Liver (tissue), 9 donors: ENCODE measurements around the gene MED4. TPM values are rescaled to one million over a fixed set of nuclear protein-coding genes. Genes with fewer than 3 reads are reported as not detected.
A peak's percentile ranks its signal among the peaks of the same experiment; 100 is the strongest.

Experiments used
- DNase-seq: peaks from one replicate; pipeline ENCODE4 v3.0.0-alpha.2; 2017; ENCODE audit warnings: low spot score
- H3K27ac ChIP-seq, 2 donors: one replicate each; pipeline ENCODE4 v1.7.0; 2013; ENCODE audit warnings: inconsistent platforms in 2 of 2, low read length in 2 of 2, control low read depth in 1 of 2, low read depth in 1 of 2, mild to moderate bottlenecking in 1 of 2
- H3K27me3 ChIP-seq, 4 donors: one replicate each; pipeline versions ENCODE4 v1.6.1 to v1.7.0; 2013; ENCODE audit warnings: low read length in 3 of 4, inconsistent platforms in 1 of 4, mild to moderate bottlenecking in 1 of 4, moderate library complexity in 1 of 4; ENCODE audit not compliant: control insufficient read depth in 4 of 4, insufficient read depth in 4 of 4
- H3K36me3 ChIP-seq, 4 donors: one replicate each; pipeline versions ENCODE4 v1.6.1 to v1.7.0; 2013; ENCODE audit warnings: low read length in 3 of 4, mild to moderate bottlenecking in 3 of 4, low read depth in 1 of 4, moderate library complexity in 1 of 4; ENCODE audit not compliant: control insufficient read depth in 4 of 4, insufficient read depth in 3 of 4
- H3K4me1 ChIP-seq, 4 donors: one replicate each; pipeline versions ENCODE4 v1.6.1 to v1.7.0; 2013; ENCODE audit warnings: low read length in 3 of 4, mild to moderate bottlenecking in 3 of 4, moderate library complexity in 1 of 4; ENCODE audit not compliant: control insufficient read depth in 4 of 4, insufficient read depth in 4 of 4
- H3K4me3 ChIP-seq, 3 donors: one replicate each; pipeline versions ENCODE4 v1.6.1 to v1.7.0; 2013; ENCODE audit warnings: low read length in 3 of 3, control low read depth in 1 of 3, low read depth in 1 of 3, mild to moderate bottlenecking in 1 of 3
- H3K9ac ChIP-seq, 2 donors: one replicate each; pipeline ENCODE4 v1.7.0; 2013; ENCODE audit warnings: low read length in 2 of 2, mild to moderate bottlenecking in 2 of 2, moderate library complexity in 2 of 2, control low read depth in 1 of 2, low read depth in 1 of 2
- H3K9me3 ChIP-seq, 4 donors: one replicate each; pipeline versions ENCODE4 v1.6.1 to v1.7.0; 2013; ENCODE audit warnings: low read length in 3 of 4; ENCODE audit not compliant: control insufficient read depth in 4 of 4
- ATF3 ChIP-seq: IDR thresholded peaks from 2 replicates; pipeline ENCODE4 v1.6.1; 2016; ENCODE audit warnings: antibody characterized with exemption
- EGR1 ChIP-seq, 2 donors: IDR thresholded peaks; 2 replicates each; pipeline ENCODE4 v1.6.1; 2016 to 2018; ENCODE audit warnings: antibody characterized with exemption in 2 of 2, low read depth in 2 of 2
- FOXA1 ChIP-seq: IDR thresholded peaks from 2 replicates; pipeline ENCODE4 v1.6.1; 2016; ENCODE audit warnings: antibody characterized with exemption
- FOXA2 ChIP-seq: IDR thresholded peaks from 2 replicates; pipeline ENCODE4 v1.6.1; 2016; ENCODE audit warnings: antibody characterized with exemption
- GABPA ChIP-seq, 2 donors: IDR thresholded peaks in 1 of 2; conservative IDR thresholded peaks in 1 of 2; 2 replicates each; pipeline ENCODE4 v1.6.1; 2016; ENCODE audit warnings: antibody characterized with exemption in 2 of 2, mild to moderate bottlenecking in 1 of 2, moderate library complexity in 1 of 2
- HNF4A ChIP-seq, 2 donors: conservative IDR thresholded peaks; 2 replicates each; pipeline ENCODE4 v1.6.1; 2016; ENCODE audit warnings: antibody characterized with exemption in 2 of 2, mild to moderate bottlenecking in 2 of 2
- HNF4G ChIP-seq: IDR thresholded peaks from 2 replicates; pipeline ENCODE4 v1.6.1; 2016; ENCODE audit warnings: antibody characterized with exemption
- JUND ChIP-seq, 2 donors: IDR thresholded peaks; 2 replicates each; pipeline ENCODE4 v1.6.1; 2016; ENCODE audit warnings: antibody characterized with exemption in 2 of 2
- MAX ChIP-seq: IDR thresholded peaks from 2 replicates; pipeline ENCODE4 v1.6.1; 2016; ENCODE audit warnings: antibody characterized with exemption
- NR2F2 ChIP-seq: IDR thresholded peaks from 2 replicates; pipeline ENCODE4 v1.6.1; 2016; ENCODE audit warnings: antibody characterized with exemption
- RAD21 ChIP-seq, 2 donors: IDR thresholded peaks; 2 replicates each; pipeline ENCODE4 v1.6.1; 2016; ENCODE audit warnings: antibody characterized with exemption in 2 of 2, mild to moderate bottlenecking in 2 of 2
- REST ChIP-seq: IDR thresholded peaks from 2 replicates; pipeline ENCODE4 v1.6.1; 2016; ENCODE audit warnings: antibody characterized with exemption, mild to moderate bottlenecking
- RXRA ChIP-seq, 2 donors: IDR thresholded peaks; 2 replicates each; pipeline ENCODE4 v1.6.1; 2017 to 2018; ENCODE audit warnings: antibody characterized with exemption in 2 of 2, mild to moderate bottlenecking in 1 of 2
- SP1 ChIP-seq: IDR thresholded peaks from 2 replicates; pipeline ENCODE4 v1.6.1; 2018; ENCODE audit warnings: antibody characterized with exemption, mild to moderate bottlenecking
- TAF1 ChIP-seq: conservative IDR thresholded peaks from 2 replicates; pipeline ENCODE4 v1.6.1; 2016; ENCODE audit warnings: antibody characterized with exemption, mild to moderate bottlenecking
- YY1 ChIP-seq: IDR thresholded peaks from 2 replicates; pipeline ENCODE4 v1.6.1; 2016; ENCODE audit warnings: antibody characterized with exemption, mild to moderate bottlenecking
- ZBTB33 ChIP-seq: IDR thresholded peaks from 2 replicates; pipeline ENCODE4 v1.6.1; 2016; ENCODE audit warnings: antibody characterized with exemption
- WGBS: extraction: QIAGEN DNeasy Blood & Tissue Kit; methylation state at CpG from one replicate; pipeline ENCODE4 v1.1.7; 2013; 5-methylcytosine and 5-hydroxymethylcytosine counted together
- polyA plus RNA-seq, 2 donors: library from polyadenylated mRNA; stranded (reverse) in 1 of 2; unstranded in 1 of 2; fragments of 200-250 nt in 1 of 2; fragments of >200 nt in 1 of 2; fragmentation: Nextera tagmentation in 1 of 2; extraction: Ambion mirVana in 1 of 2; gene quantifications; one replicate each; pipeline versions ENCODE4 v1.2.1 to v1.2.3, GENCODE V29; 2013 to 2015
- total RNA-seq, 2 donors: library from RNA; depleted of rRNA; stranded (reverse); fragments of >200 nt; gene quantifications; one replicate each; pipeline ENCODE4 v1.2.3, GENCODE V29; 2014
- TF ChIP-seq, protein P1 (sequence below): fragments of 150-350 bp; IDR thresholded peaks from 2 replicates; pipeline ENCODE4 v1.5.1; 2017; ENCODE audit warnings: improper control_type of control experiment, low read depth, low read length; ENCODE audit not compliant: missing input control
- donor health status: healthy.
- donor health status: healthy.
- donor health status: healthy.
- donor health status: healthy.
- donor health status: healthy.

MED4 gene
- total and polyA plus RNA-seq, 4 donors, result 18.2 to 32.4 (median 22.6) TPM

DNA sequence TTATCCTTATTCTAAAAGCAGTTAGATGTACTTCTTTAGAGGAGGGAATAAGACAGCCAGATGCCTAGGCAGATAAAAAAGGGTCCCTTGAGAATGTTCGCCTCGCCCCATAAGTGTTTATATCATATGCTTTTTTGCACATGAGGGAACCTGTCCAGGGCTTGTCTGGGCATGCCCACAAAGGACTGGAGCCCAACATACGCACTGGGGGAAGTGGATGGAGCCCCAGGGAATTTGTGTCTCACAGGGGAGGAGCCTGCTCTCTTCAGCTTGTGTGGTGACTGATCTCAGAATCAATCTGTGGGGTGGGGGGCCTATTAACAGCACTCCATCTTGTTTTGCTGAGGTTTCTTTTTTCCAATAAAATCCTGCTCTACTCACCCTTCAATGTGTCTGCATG lies 22.6 kb downstream of the MED4 start:
- Histone ChIP-seq H3K4me3 (peak overlapping the region in 1 of 3 donors; percentile 9), H3K36me3 (peaks cover 9 to 88% (median 72%) of the 10 kb centered on the region in 4 donors), H3K9ac (no peak overlapping the region), H3K27ac (no peak overlapping the region), H3K9me3 (peaks cover 15 to 41% (median 31%) of the 10 kb centered on the region in 4 donors), H3K4me1 (no peaks in the 10 kb centered on the region), H3K27me3 (no peaks in the 10 kb centered on the region)
- WGBS, result 99% methylated on average over 3 of the region's 3 CpGs
- DNase-seq, result no peak
- TF ChIP-seq TAF1 (no peak), NR2F2 (no peak), FOXA1 (no peak), RXRA (IDR thresholded peaks at IDR 0.05) (no peak)

DNA sequence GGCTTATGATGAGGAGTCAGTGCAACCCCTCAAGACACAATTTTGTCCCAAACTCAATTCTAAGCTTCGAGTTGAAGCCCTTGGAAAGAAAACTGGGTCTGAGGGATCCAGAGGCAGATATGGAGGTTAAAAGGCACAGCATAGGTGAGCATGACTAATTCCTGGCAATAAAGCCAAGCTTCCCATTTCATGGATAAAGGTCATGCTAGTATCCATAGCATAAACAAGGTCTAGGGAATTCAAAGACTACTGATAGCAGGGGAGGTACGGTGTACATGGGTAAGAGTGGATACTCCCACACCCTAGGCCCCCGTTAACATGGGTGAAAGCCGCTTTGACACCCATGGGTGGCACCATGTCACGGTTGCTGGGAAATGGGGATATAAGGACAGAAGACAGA lies 24.0 kb downstream of the MED4 start:
- H3K27me3 ChIP-seq, result no peaks in the 10 kb centered on the region
- peak overlapping the region in 2 of 3 donors; percentile 1 to 11 for H3K4me3 ChIP-seq
- no peak for DNase-seq
- no peak overlapping the region for H3K9ac ChIP-seq
- no peaks in the 10 kb centered on the region for H3K4me1 ChIP-seq
- WGBS, result 97% methylated on average over 5 of the region's 5 CpGs
- H3K9me3 ChIP-seq, result peaks cover 15 to 45% (median 32%) of the 10 kb centered on the region in 4 donors
- H3K27ac ChIP-seq, result no peak overlapping the region
- TF ChIP-seq NR2F2 (no peak), ATF3 (no peak), MAX (no peak), EGR1 (IDR thresholded peaks at IDR 0.05; ENCODE audit: low read depth in 2 of 2) (no peak), RXRA (IDR thresholded peaks at IDR 0.05) (no peak), JUND (IDR thresholded peaks at IDR 0.05) (no peak), RAD21 (IDR thresholded peaks at IDR 0.05) (no peak)
- peaks cover 8 to 82% (median 65%) of the 10 kb centered on the region in 4 donors for H3K36me3 ChIP-seq

- H3K36me3 ChIP-seq, result peaks cover 6 to 72% (median 56%) of the 10 kb centered on the region in 4 donors
- DNase-seq, result no peak
- H3K9ac ChIP-seq, result no peak overlapping the region
- H3K27me3 ChIP-seq, result no peaks in the 10 kb centered on the region
- H3K27ac ChIP-seq, result no peak overlapping the region
- H3K4me3 ChIP-seq, result no peak overlapping the region
- 94% methylated on average over 1 of the region's 1 CpG for WGBS
- no peaks in the 10 kb centered on the region for H3K4me1 ChIP-seq
- TF ChIP-seq GABPA (IDR thresholded peaks at IDR 0.05 in 1 of 2, conservative IDR thresholded peaks at IDR 0.05 in 1 of 2), result no peak
- TF ChIP-seq REST, result no peak
- no peak for TF ChIP-seq MAX
- no peak for TF ChIP-seq YY1
- TF ChIP-seq SP1, result no peak
- no peak for TF ChIP-seq EGR1 (IDR thresholded peaks at IDR 0.05; ENCODE audit: low read depth in 2 of 2)
- no peak for TF ChIP-seq HNF4A (conservative IDR thresholded peaks at IDR 0.05)
- TF ChIP-seq, protein P1, sequence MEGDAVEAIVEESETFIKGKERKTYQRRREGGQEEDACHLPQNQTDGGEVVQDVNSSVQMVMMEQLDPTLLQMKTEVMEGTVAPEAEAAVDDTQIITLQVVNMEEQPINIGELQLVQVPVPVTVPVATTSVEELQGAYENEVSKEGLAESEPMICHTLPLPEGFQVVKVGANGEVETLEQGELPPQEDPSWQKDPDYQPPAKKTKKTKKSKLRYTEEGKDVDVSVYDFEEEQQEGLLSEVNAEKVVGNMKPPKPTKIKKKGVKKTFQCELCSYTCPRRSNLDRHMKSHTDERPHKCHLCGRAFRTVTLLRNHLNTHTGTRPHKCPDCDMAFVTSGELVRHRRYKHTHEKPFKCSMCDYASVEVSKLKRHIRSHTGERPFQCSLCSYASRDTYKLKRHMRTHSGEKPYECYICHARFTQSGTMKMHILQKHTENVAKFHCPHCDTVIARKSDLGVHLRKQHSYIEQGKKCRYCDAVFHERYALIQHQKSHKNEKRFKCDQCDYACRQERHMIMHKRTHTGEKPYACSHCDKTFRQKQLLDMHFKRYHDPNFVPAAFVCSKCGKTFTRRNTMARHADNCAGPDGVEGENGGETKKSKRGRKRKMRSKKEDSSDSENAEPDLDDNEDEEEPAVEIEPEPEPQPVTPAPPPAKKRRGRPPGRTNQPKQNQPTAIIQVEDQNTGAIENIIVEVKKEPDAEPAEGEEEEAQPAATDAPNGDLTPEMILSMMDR, result no peak
- no peak for TF ChIP-seq FOXA2
- no peak for TF ChIP-seq ZBTB33
- no peak for TF ChIP-seq JUND (IDR thresholded peaks at IDR 0.05)
- no peak for TF ChIP-seq TAF1
- no peak for TF ChIP-seq RXRA (IDR thresholded peaks at IDR 0.05)
- TF ChIP-seq HNF4G, result no peak
- TF ChIP-seq NR2F2, result no peak
- no peak for TF ChIP-seq FOXA1
- TF ChIP-seq RAD21 (IDR thresholded peaks at IDR 0.05), result no peak
- no peak for TF ChIP-seq ATF3
- H3K9me3 ChIP-seq, result peaks cover 15 to 45% (median 32%) of the 10 kb centered on the region in 4 donors
Observed at GRCh38 chr13:48069573-48069972, 25.3 kb downstream of the MED4 start.
